Endothelial cell of umbilical vein (primary cell): ENCODE data around the gene VIL1. TPM values are rescaled to one million over a fixed set of nuclear protein-coding genes. Genes with fewer than 3 reads are reported as not detected.

Source experiments
- BruUV-seq: library from RNA; stranded (reverse); fragments of 400-500 nt; replicated peaks from 2 replicates; lab custom pipeline; 2021; lab: Mats Ljungman, UMichigan
- CTCF ChIA-PET: fragments of 300-600, 350-600 bp; sonication (Branson Sonifier 250); formaldehyde crosslinking; loops from one replicate; lab custom pipeline; 2021; ENCODE audit warnings: antibody characterized with exemption, inconsistent platforms; lab: Charles Lee
- POLR2A ChIA-PET: fragments of 300-600, 350-600 bp; sonication (Branson Sonifier 250); formaldehyde crosslinking; loops from one replicate; lab custom pipeline; 2021; ENCODE audit warnings: antibody characterized with exemption, inconsistent platforms; lab: Charles Lee
- DNase-seq: peaks from one replicate; pipeline ENCODE4 v3.0.0-alpha.2; 2011; ENCODE audit warnings: low read depth, low spot score
- FAIRE-seq: peaks from 2 replicates; lab custom pipeline; 2011; peaks lifted over from hg19 to GRCh38; lab: Jason Lieb, UNC
- H2AFZ ChIP-seq: 2 replicates; pipeline ENCODE4 v1.6.0; 2012; ENCODE audit warnings: low read depth, low read length, control low read depth, inconsistent platforms
- H3K27ac ChIP-seq: 2 replicates; pipeline ENCODE4 v1.5.1; 2011; ENCODE audit warnings: low read depth, mild to moderate bottlenecking, control low read depth, low read length, moderate library complexity; ENCODE audit not compliant: insufficient read depth
- H3K27me3 ChIP-seq, 2 experiments: 2 replicates each; pipeline versions ENCODE4 v1.6.0 to v1.6.1; 2011; ENCODE audit warnings: low read length in 2 of 2, mixed read lengths in 1 of 2; ENCODE audit not compliant: control insufficient read depth in 2 of 2, insufficient read depth in 2 of 2
- H3K36me3 ChIP-seq, 2 experiments: 2 replicates in 1 of 2; 3 replicates in 1 of 2; pipeline ENCODE4 v1.5.1; 2011; ENCODE audit warnings: low read length in 2 of 2, mild to moderate bottlenecking in 1 of 2, moderate library complexity in 1 of 2; ENCODE audit not compliant: control insufficient read depth in 2 of 2, insufficient read depth in 2 of 2; ENCODE audit errors: extremely low read depth in 1 of 2
- H3K4me1 ChIP-seq: 3 replicates; pipeline ENCODE4 v1.5.1; 2011; ENCODE audit warnings: mild to moderate bottlenecking, low read length; ENCODE audit not compliant: control insufficient read depth, insufficient read depth; ENCODE audit errors: extremely low read depth
- H3K4me2 ChIP-seq: 2 replicates; pipeline ENCODE4 v1.6.1; 2011; ENCODE audit warnings: low read length, control low read depth, mixed read lengths; ENCODE audit not compliant: insufficient read depth
- H3K4me3 ChIP-seq, 3 experiments: fragments of 200-600 bp in 1 of 3; sonication (generic), shearing (Covaris generic) in 1 of 3; replicated peaks in 1 of 3; 2 replicates each; pipeline ENCODE4 v1.5.1; 2011 to 2016; ENCODE audit warnings: control low read depth in 3 of 3, low read length in 3 of 3, mild to moderate bottlenecking in 2 of 3, inconsistent platforms in 1 of 3, low read depth in 1 of 3, moderate library complexity in 1 of 3; ENCODE audit not compliant: insufficient read depth in 1 of 3
- H3K79me2 ChIP-seq: 2 replicates; pipeline ENCODE4 v1.6.0; 2012; ENCODE audit warnings: low read length, inconsistent platforms; ENCODE audit not compliant: control insufficient read depth, insufficient read depth
- H3K9ac ChIP-seq: replicated peaks from 2 replicates; pipeline ENCODE3; 2011; ENCODE audit warnings: low read length, control low read depth; ENCODE audit not compliant: insufficient read depth; ENCODE audit errors: extremely low read depth
- H3K9me1 ChIP-seq: replicated peaks from 3 replicates; pipeline ENCODE4 v1.6.0; 2011; ENCODE audit warnings: mild to moderate bottlenecking, low read length; ENCODE audit not compliant: control insufficient read depth, insufficient read depth; ENCODE audit errors: extremely low read depth
- H3K9me3 ChIP-seq: replicated peaks from 2 replicates; pipeline ENCODE4 v1.5.1; 2012; ENCODE audit warnings: low read length, inconsistent platforms; ENCODE audit not compliant: control insufficient read depth, insufficient read depth
- H4K20me1 ChIP-seq: replicated peaks from 2 replicates; pipeline ENCODE3; 2011; ENCODE audit warnings: mild to moderate bottlenecking, low read length; ENCODE audit not compliant: control insufficient read depth, insufficient read depth; ENCODE audit errors: extremely low read depth
- EZH2 ChIP-seq: IDR thresholded peaks from 2 replicates; pipeline ENCODE4 v1.6.1; 2012; ENCODE audit warnings: borderline replicate concordance, low read depth, mild to moderate bottlenecking, moderate library complexity, low read length, inconsistent platforms; ENCODE audit not compliant: severe bottlenecking
- FOS ChIP-seq: IDR thresholded peaks from 2 replicates; pipeline ENCODE4 v1.6.1; 2011; ENCODE audit warnings: mild to moderate bottlenecking, low read length, moderate library complexity, borderline replicate concordance; ENCODE audit not compliant: insufficient read depth
- GATA2 ChIP-seq: IDR thresholded peaks from 2 replicates; pipeline ENCODE4 v1.7.0; 2011; ENCODE audit warnings: low read depth, mild to moderate bottlenecking, moderate library complexity, mixed read lengths, low read length; ENCODE audit not compliant: insufficient read length, insufficient read depth
- JUN ChIP-seq: IDR thresholded peaks from 2 replicates; pipeline ENCODE4 v1.6.1; 2011; ENCODE audit warnings: borderline replicate concordance, low read depth; ENCODE audit not compliant: insufficient read length, insufficient read depth
- MYC ChIP-seq: IDR thresholded peaks from one replicate; pipeline ENCODE4 v1.6.1; 2011; ENCODE audit warnings: mild to moderate bottlenecking, low read depth, low read length
- POLR2A ChIP-seq: IDR thresholded peaks from 2 replicates; pipeline ENCODE4 v1.6.1; 2012; ENCODE audit warnings: low read depth, mild to moderate bottlenecking, control low read depth, low read length
- POLR2AphosphoS5 ChIP-seq: IDR thresholded peaks from 2 replicates; pipeline ENCODE4 v1.6.1; 2012; ENCODE audit warnings: low read depth, mild to moderate bottlenecking, control low read depth, low read length, moderate library complexity; ENCODE audit not compliant: insufficient read depth
- dilution Hi-C: fragments of 300-500 bp; cut with MboI; formaldehyde crosslinking; loops from one replicate; pipeline ENCODE4 v1.15.0; 2019; ENCODE audit warnings: low sequenced_read_pairs; ENCODE audit not compliant: extremely low pct_ligation_motif_present
- intact Hi-C: fragments of 100-400 bp; cut with micrococcal nuclease; formaldehyde crosslinking; loops from one replicate; pipeline ENCODE4 v1.10.0; 2022
- polyA plus RNA-seq, 4 experiments: library from polyadenylated mRNA; depleted of rRNA in 3 of 4; stranded (reverse) in 3 of 4; unstranded in 1 of 4; fragments of >200 nt; gene quantifications; 2 replicates each; pipeline versions ENCODE4 v1.2.1 to v1.2.3, GENCODE V29; 2011 to 2012; ENCODE audit warnings: missing spikeins in 1 of 4
- total RNA-seq: library from RNA; stranded (reverse); gene quantifications from 2 replicates; pipeline ENCODE4 v1.2.3, GENCODE V29; 2021
- TF ChIP-seq, protein P1 (sequence below): IDR thresholded peaks from 2 replicates; pipeline ENCODE4 v1.6.1; 2011; ENCODE audit not compliant: insufficient read depth, insufficient read length
- TF ChIP-seq, protein P2 (sequence below), 2 donors: IDR thresholded peaks; 1 replicate in 1 of 2; 2 replicates in 1 of 2; pipeline ENCODE4 v1.5.1; 2011; ENCODE audit warnings: low read length in 2 of 2, mild to moderate bottlenecking in 2 of 2, moderate library complexity in 2 of 2, control low read depth in 1 of 2, inconsistent platforms in 1 of 2, low read depth in 1 of 2; ENCODE audit not compliant: insufficient read depth in 1 of 2; ENCODE audit errors: extremely low read depth in 1 of 2

Gene VIL1
- total and polyA plus RNA-seq, 2 donors (not counting 3 experiments of a cell fraction or from before 2014, with no cell fraction given), result not detected

DNA sequence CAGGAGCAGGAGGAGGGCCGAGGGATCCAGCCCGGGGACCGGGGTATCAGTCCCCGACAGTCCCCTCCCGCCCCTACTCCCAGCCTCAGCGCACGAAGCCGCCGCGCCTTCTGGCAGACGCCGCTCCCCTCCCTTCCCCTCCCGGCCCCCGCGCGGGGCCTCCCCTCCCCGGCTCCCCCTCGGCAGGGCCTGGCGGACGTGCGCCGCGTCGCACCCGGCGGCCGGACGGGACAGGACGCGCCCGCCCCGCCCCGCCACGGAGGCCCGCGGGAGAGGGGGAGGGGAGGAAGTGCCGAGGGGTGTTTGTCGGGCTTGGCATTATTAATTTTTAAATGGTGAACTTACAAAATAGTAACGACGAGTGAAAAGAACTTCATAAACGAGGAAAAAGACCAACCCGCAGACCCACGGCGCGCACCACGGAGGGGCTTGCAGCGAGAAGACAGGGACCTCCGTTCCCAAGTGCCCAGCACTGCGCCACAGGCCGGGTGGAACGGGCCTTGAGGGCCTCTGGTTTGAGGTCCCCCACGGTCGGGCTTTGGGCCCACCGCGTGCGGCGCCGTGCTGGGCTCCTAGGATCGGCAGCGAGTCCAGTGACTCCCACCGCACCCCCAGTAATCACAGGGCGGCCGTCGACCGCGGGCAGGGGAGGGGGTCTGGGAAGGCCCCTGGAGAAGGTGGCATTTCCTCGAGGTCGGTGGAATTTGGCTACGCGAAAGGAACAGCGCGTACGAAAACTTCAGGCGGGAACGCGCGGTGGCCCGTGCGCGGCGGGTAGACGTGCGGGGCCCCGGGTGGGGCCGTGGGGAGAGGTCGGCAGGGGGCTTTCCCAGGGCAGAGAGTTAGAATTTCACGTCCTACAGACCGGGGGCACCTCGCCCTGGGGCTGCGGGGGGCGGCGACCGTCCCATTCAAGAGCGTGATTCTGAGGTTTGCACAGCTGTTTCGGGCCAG is 20.2 kb upstream of the VIL1 start:
- intact Hi-C loops (loop anchor here (1.0 to 5.0 kb wide), 3 partner anchors 8 to 234 kb away; partner anchors contain the start of genes CNOT9 and USP37), dilution Hi-C loops (no loop called here)
- Histone ChIP-seq H3K4me2 (peak overlapping the region; percentile 40), H3K9me3 (no peaks in the 10 kb centered on the region), H3K4me3 (peak overlapping the region in 2 of 3 experiments; percentile 25 to 40), H3K4me1 (peaks cover 33% of the 10 kb centered on the region), H3K79me2 (peaks cover 21% of the 10 kb centered on the region), H3K9ac (peak overlapping the region; percentile 56), H3K9me1 (no peaks in the 10 kb centered on the region), H3K27me3 (no peaks in the 10 kb centered on the region), H2AFZ (peak overlapping the region; percentile 72), H4K20me1 (no peaks in the 10 kb centered on the region), H3K27ac (peak overlapping the region; percentile 68), H3K36me3 (peaks cover 0 to 15% of the 10 kb centered on the region in 2 experiments)
- TF ChIP-seq, protein P1, sequence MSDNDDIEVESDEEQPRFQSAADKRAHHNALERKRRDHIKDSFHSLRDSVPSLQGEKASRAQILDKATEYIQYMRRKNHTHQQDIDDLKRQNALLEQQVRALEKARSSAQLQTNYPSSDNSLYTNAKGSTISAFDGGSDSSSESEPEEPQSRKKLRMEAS, result no peak
- no TSS peak for BruUV-seq
- ChIA-PET POLR2A (interaction anchor here (0.6 kb wide), 1 partner anchor 101 kb away, joined by 4 read pairs; no protein-coding TSS in a partner anchor), CTCF (no interaction called here)
- no peak for FAIRE-seq
- DNase-seq, result peak; percentile 54

DNA sequence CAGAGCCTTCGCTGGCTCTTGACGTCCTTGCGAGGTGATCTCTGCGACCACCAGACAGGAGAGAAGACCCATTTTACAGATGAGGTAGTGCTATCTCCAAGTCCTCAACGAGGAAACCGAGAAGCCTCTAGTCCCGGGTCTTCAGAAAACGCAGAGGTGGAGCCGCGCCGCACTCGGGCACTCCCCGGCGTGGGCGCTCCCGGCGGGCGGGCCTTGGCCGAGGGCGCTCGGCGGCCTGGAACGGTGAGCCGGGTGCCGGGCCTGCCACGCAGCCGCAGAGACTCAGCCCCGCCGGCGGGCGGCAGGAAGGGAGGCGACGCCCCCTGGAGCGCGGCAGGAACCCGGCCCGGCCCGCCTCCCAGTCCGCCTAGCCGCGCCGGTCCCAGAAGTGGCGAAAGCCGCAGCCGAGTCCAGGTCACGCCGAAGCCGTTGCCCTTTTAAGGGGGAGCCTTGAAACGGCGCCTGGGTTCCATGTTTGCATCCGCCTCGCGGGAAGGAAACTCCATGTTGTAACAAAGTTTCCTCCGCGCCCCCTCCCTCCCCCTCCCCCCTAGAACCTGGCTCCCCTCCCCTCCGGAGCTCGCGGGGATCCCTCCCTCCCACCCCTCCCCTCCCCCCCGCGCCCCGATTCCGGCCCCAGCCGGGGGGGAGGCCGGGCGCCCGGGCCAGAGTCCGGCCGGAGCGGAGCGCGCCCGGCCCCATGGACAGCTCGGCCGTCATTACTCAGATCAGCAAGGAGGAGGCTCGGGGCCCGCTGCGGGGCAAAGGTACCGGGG is 19.3 kb upstream of the VIL1 start, which contains the start of gene CTDSP1:
TSS of gene CTDSP1 (plus strand) at position 478 of the 776 bp plus-strand sequence. CDS start at position 701, 223 bp downstream.
- H3K9me1 ChIP-seq, result no peaks in the 10 kb centered on the region
- H3K79me2 ChIP-seq, result peaks cover 21% of the 10 kb centered on the region
- peak within 1 kb of the TSS; percentile 73 for H3K9ac ChIP-seq
- H3K27me3 ChIP-seq, result no peaks in the 10 kb centered on the region
- TF ChIP-seq EZH2, result no peak
- TF ChIP-seq POLR2A, result peak; percentile 58
- TF ChIP-seq, protein P2, sequence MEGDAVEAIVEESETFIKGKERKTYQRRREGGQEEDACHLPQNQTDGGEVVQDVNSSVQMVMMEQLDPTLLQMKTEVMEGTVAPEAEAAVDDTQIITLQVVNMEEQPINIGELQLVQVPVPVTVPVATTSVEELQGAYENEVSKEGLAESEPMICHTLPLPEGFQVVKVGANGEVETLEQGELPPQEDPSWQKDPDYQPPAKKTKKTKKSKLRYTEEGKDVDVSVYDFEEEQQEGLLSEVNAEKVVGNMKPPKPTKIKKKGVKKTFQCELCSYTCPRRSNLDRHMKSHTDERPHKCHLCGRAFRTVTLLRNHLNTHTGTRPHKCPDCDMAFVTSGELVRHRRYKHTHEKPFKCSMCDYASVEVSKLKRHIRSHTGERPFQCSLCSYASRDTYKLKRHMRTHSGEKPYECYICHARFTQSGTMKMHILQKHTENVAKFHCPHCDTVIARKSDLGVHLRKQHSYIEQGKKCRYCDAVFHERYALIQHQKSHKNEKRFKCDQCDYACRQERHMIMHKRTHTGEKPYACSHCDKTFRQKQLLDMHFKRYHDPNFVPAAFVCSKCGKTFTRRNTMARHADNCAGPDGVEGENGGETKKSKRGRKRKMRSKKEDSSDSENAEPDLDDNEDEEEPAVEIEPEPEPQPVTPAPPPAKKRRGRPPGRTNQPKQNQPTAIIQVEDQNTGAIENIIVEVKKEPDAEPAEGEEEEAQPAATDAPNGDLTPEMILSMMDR (IDR thresholded peaks at IDR 0.05; ENCODE audit: extremely low read depth in 1 of 2, insufficient read depth in 1 of 2, low read depth in 1 of 2, low read length in 2 of 2), result no peak
- no peak for TF ChIP-seq MYC
- no peak for TF ChIP-seq FOS
- TF ChIP-seq, protein P1, result peak; percentile 86
- TF ChIP-seq POLR2AphosphoS5, result peak; percentile 89
- TF ChIP-seq GATA2, result no peak
- TF ChIP-seq JUN, result no peak
- BruUV-seq, result TSS peak; percentile 51
- peak within 1 kb of the TSS; percentile 63 for H3K27ac ChIP-seq
- CTCF ChIA-PET, result interaction anchor here (0.8 to 2.7 kb wide), 4 partner anchors 67 to 448 kb away, joined by 3 to 20 read pairs (median 3); no protein-coding TSS in a partner anchor
- peak within 1 kb of the TSS; percentile 53 to 94 (median 69) for H3K4me3 ChIP-seq
- no peaks in the 10 kb centered on the region for H3K9me3 ChIP-seq
- H3K36me3 ChIP-seq, result peaks cover 0 to 21% of the 10 kb centered on the region in 2 experiments
- FAIRE-seq (peak; percentile 92), DNase-seq (peak; percentile 97)
- peak within 1 kb of the TSS; percentile 72 for H2AFZ ChIP-seq
- POLR2A ChIA-PET, result no interaction called here
- H3K4me2 ChIP-seq, result peak within 1 kb of the TSS; percentile 53
- intact Hi-C loops, result loop anchor here (2.0 to 5.0 kb wide), 2 partner anchors 169 to 233 kb away; partner anchors contain the start of genes CNOT9 and USP37
- H4K20me1 ChIP-seq, result no peaks in the 10 kb centered on the region
- peaks cover 33% of the 10 kb centered on the region for H3K4me1 ChIP-seq
- dilution Hi-C loops, result no loop called here
